HG02610 (cell line): Measurements from ENCODE around the gene RABGAP1.

Experiments used
- ATAC-seq: cut with Tn5 transposase; IDR thresholded peaks from one replicate; pipeline ENCODE4 v1.9.1; 2021; ENCODE audit warnings: mild to moderate bottlenecking, moderate library complexity; ENCODE audit not compliant: unreplicated experiment

Gene RABGAP1

GRCh38 chr9:123149067-123149466 lies 208.2 kb downstream of the RABGAP1 start:
- ATAC-seq = no peak

GRCh38 chr9:123150708-123151503 lies 210.1 kb downstream of the RABGAP1 start:
- no peak for ATAC-seq
